Hepatocyte (in vitro differentiated cells): ENCODE data around the gene RAB11FIP3. TPM values are rescaled to one million over a fixed set of nuclear protein-coding genes. Genes with fewer than 3 reads are reported as not detected.
A peak's percentile ranks its signal among the peaks of the same experiment; 100 is the strongest.

Experiments used
- DNase-seq: peaks from one replicate; pipeline ENCODE4 v3.0.0-alpha.2; 2016; ENCODE audit warnings: low spot score
- H2AFZ ChIP-seq: fragments of 200-600 bp; sonication (generic); 2 replicates; pipeline ENCODE4 v1.6.0; 2016; ENCODE audit warnings: antibody characterized with exemption, mild to moderate bottlenecking
- H3K27ac ChIP-seq: fragments of 200-600 bp; sonication (generic); 2 replicates; pipeline ENCODE4 v1.5.1; 2016; ENCODE audit warnings: mild to moderate bottlenecking
- H3K27me3 ChIP-seq: fragments of 200-600 bp; sonication (generic); 2 replicates; pipeline ENCODE4 v1.6.1; 2016
- H3K36me3 ChIP-seq: fragments of 200-600 bp; sonication (generic); replicated peaks from 2 replicates; pipeline ENCODE4 v1.5.1; 2016; ENCODE audit warnings: low read depth; ENCODE audit not compliant: insufficient read depth
- H3K4me1 ChIP-seq: fragments of 200-600 bp; sonication (generic); 2 replicates; pipeline ENCODE4 v1.5.1; 2016; ENCODE audit warnings: mild to moderate bottlenecking, moderate library complexity; ENCODE audit not compliant: insufficient read depth
- H3K4me2 ChIP-seq: fragments of 200-600 bp; sonication (generic); 2 replicates; pipeline ENCODE4 v1.6.0; 2016
- H3K4me3 ChIP-seq: fragments of 200-600 bp; sonication (generic); 2 replicates; pipeline ENCODE4 v1.5.1; 2016; ENCODE audit warnings: mild to moderate bottlenecking
- H3K79me2 ChIP-seq: fragments of 200-600 bp; sonication (generic); 2 replicates; pipeline ENCODE4 v1.6.0; 2017; ENCODE audit warnings: mild to moderate bottlenecking
- H3K9me2 ChIP-seq: fragments of 200-600 bp; sonication (generic); replicated peaks from 2 replicates; pipeline ENCODE4 v1.6.0; 2017; ENCODE audit warnings: mild to moderate bottlenecking; ENCODE audit not compliant: insufficient read depth
- H3K9me3 ChIP-seq: fragments of 200-600 bp; sonication (generic); 2 replicates; pipeline ENCODE4 v1.5.1; 2016; ENCODE audit warnings: low read depth, mild to moderate bottlenecking
- H4K20me1 ChIP-seq: fragments of 200-600 bp; sonication (generic); 2 replicates; pipeline ENCODE4 v1.6.0; 2016; ENCODE audit warnings: mild to moderate bottlenecking; ENCODE audit not compliant: insufficient read depth, poor library complexity, severe bottlenecking
- CTCF ChIP-seq: fragments of 200-600 bp; sonication (generic); IDR thresholded peaks from 2 replicates; pipeline ENCODE4 v1.5.1; 2016; ENCODE audit warnings: antibody characterized with exemption, mild to moderate bottlenecking; ENCODE audit not compliant: poor library complexity
- EZH2 ChIP-seq: fragments of 200-600 bp; sonication (generic); IDR thresholded peaks from 2 replicates; pipeline ENCODE4 v1.6.1; 2016; ENCODE audit warnings: antibody characterized with exemption, mild to moderate bottlenecking, borderline replicate concordance
- EZH2phosphoT487 ChIP-seq: fragments of 200-600 bp; sonication (generic); IDR thresholded peaks from one replicate; pipeline ENCODE4 v1.6.1; 2018; ENCODE audit warnings: antibody characterized with exemption, mild to moderate bottlenecking, low read depth, moderate library complexity; ENCODE audit not compliant: unreplicated experiment, severe bottlenecking
- WGBS: methylation state at CpG from one replicate; pipeline ENCODE4 v1.1.6; 2016; ENCODE audit warnings: low lambda C conversion rate; ENCODE audit errors: missing lambda C conversion rate; 5-methylcytosine and 5-hydroxymethylcytosine counted together
- polyA plus RNA-seq: library from polyadenylated mRNA; unstranded; fragments of >200 nt; fragmentation: Nextera tagmentation; extraction: Ambion mirVana; gene quantifications from 2 replicates; pipeline ENCODE4 v1.2.1, GENCODE V29; 2016
- total RNA-seq: library from RNA; depleted of rRNA; stranded (reverse); fragments of >200 nt; gene quantifications from 2 replicates; pipeline ENCODE4 v1.2.3, GENCODE V29; 2014

RAB11FIP3 gene
- total and polyA plus RNA-seq, 2 experiments from 2014 or later, result 47.3 to 72.8 TPM

GRCh38 chr16:379961-380761 is 45.3 kb upstream of the RAB11FIP3 start:
- H3K4me2 ChIP-seq, result peak overlapping the region; percentile 97
- peak overlapping the region; percentile 96 for H3K27ac ChIP-seq
- peaks cover 8% of the 10 kb centered on the region for H4K20me1 ChIP-seq
- peaks cover 29% of the 10 kb centered on the region for H3K4me1 ChIP-seq
- peak overlapping the region; percentile 96 for H3K4me3 ChIP-seq
- no peaks in the 10 kb centered on the region for H3K27me3 ChIP-seq
- 78% methylated on average over 27 of the region's 27 CpGs for WGBS
- H3K79me2 ChIP-seq, result peaks cover 29% of the 10 kb centered on the region
- TF ChIP-seq EZH2phosphoT487 (no peak), CTCF (no peak), EZH2 (no peak)
- H3K9me2 ChIP-seq, result no peaks in the 10 kb centered on the region
- H3K36me3 ChIP-seq, result no peaks in the 10 kb centered on the region
- H3K9me3 ChIP-seq, result no peaks in the 10 kb centered on the region
- no peak overlapping the region for H2AFZ ChIP-seq
- no peak for DNase-seq

DNA sequence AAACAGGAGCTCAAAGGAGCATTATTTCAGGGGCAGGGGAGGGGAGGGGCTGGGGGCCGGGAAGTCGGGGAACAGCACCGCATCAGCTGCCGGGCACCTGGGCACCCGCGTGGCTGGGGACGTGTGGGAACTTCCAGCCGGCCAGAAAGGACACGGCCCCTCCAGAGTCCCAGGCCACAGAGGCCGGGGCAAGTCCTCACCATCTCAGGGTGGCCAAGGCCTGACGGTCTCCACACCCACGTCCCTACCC is 44.8 kb upstream of the RAB11FIP3 start:
- H3K4me1 ChIP-seq, result peaks cover 29% of the 10 kb centered on the region
- H3K4me2 ChIP-seq, result peak overlapping the region; percentile 97
- WGBS, result 0% methylated on average over 3 of the region's 12 CpGs
- peak overlapping the region; percentile 96 for H3K4me3 ChIP-seq
- peak overlapping the region; percentile 60 for H2AFZ ChIP-seq
- no peaks in the 10 kb centered on the region for H3K9me2 ChIP-seq
- peak overlapping the region; percentile 96 for H3K27ac ChIP-seq
- H3K36me3 ChIP-seq, result no peaks in the 10 kb centered on the region
- no peak for DNase-seq
- TF ChIP-seq CTCF (no peak), EZH2phosphoT487 (no peak), EZH2 (no peak)
- H3K27me3 ChIP-seq, result no peaks in the 10 kb centered on the region
- H3K9me3 ChIP-seq, result no peaks in the 10 kb centered on the region
- peaks cover 29% of the 10 kb centered on the region for H3K79me2 ChIP-seq
- peaks cover 8% of the 10 kb centered on the region for H4K20me1 ChIP-seq

DNA sequence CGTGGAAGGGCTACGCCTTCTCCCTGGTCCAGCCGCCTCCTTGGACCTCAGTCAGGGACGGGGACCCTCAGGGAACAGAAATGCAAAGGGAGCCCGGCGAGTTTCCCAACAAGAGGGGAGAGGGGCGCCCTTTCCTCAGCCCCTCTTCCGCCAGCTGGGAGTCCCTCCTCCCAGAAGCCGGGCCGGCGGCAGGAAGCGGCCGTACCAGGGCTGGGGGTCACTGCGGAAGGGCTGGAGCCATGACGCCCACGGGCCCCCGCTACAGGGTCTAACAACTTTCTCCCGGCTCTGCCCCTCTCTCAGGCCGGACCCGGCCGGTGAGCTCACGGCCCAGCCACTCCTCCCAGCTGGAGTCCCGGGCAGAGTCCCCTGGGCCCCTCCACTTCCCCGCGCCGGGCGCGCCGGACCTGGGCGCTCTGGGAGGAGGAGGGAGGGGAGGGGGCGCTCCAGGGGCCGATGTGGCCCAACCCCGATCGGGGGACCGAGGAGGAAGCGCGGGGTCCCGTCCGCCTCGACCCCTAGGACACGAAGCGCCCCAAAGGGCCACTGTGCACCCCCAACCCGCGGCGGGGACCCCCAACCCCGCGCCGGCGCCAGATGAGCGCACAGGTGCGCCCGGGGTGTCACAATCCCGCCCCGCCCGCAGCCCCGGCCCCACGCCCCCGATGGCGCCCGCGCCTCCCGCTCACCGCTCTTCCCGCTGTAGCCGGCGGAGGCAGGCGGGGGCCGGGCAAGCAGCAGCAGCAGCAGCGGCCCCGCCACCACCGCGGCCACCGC is 44.2 kb upstream of the RAB11FIP3 start:
- 0% methylated on average over 6 of the region's 73 CpGs for WGBS
- H3K27ac ChIP-seq, result peak overlapping the region; percentile 96
- peaks cover 31% of the 10 kb centered on the region for H3K79me2 ChIP-seq
- peaks cover 8% of the 10 kb centered on the region for H4K20me1 ChIP-seq
- no peaks in the 10 kb centered on the region for H3K9me3 ChIP-seq
- H2AFZ ChIP-seq, result peak overlapping the region; percentile 60
- no peaks in the 10 kb centered on the region for H3K36me3 ChIP-seq
- peak; percentile 78 for DNase-seq
- TF ChIP-seq EZH2, result no peak
- TF ChIP-seq CTCF, result no peak
- no peak for TF ChIP-seq EZH2phosphoT487
- peaks cover 29% of the 10 kb centered on the region for H3K4me1 ChIP-seq
- no peaks in the 10 kb centered on the region for H3K9me2 ChIP-seq
- no peaks in the 10 kb centered on the region for H3K27me3 ChIP-seq
- peak overlapping the region; percentile 97 for H3K4me2 ChIP-seq
- peak overlapping the region; percentile 96 for H3K4me3 ChIP-seq
